Effector memory CD4-positive, alpha-beta T cell (primary cell): ENCODE results near the gene APOL1.
"Not testable (repeated sequence)": the region's sequence is repeated elsewhere in the genome, so short reads cannot be mapped to it uniquely, and the experiment has no call there.

Source experiments
- DNase-seq, 3 donors: peaks; one replicate each; pipeline ENCODE4 v3.0.0-alpha.2; 2020
- H3K27ac ChIP-seq: 2 replicates; pipeline ENCODE4 v1.7.0; 2013; ENCODE audit warnings: mild to moderate bottlenecking, low read length, moderate library complexity; ENCODE audit not compliant: insufficient read depth, poor library complexity, severe bottlenecking
- H3K27me3 ChIP-seq: replicated peaks from 2 replicates; pipeline ENCODE4 v1.7.0; 2013; ENCODE audit warnings: mild to moderate bottlenecking, low read length; ENCODE audit not compliant: insufficient read depth, control insufficient read depth, poor library complexity, severe bottlenecking
- H3K36me3 ChIP-seq: 2 replicates; pipeline ENCODE4 v1.7.0; 2013; ENCODE audit warnings: mild to moderate bottlenecking, low read length, moderate library complexity; ENCODE audit not compliant: control insufficient read depth, insufficient read depth
- H3K4me1 ChIP-seq: 2 replicates; pipeline ENCODE4 v1.7.0; 2013; ENCODE audit warnings: low read length, mild to moderate bottlenecking; ENCODE audit not compliant: control insufficient read depth, insufficient read depth, poor library complexity, severe bottlenecking
- H3K4me3 ChIP-seq: 2 replicates; pipeline ENCODE4 v1.7.0; 2013; ENCODE audit warnings: low read length, low read depth, mild to moderate bottlenecking; ENCODE audit not compliant: insufficient read depth, poor library complexity, severe bottlenecking
- H3K9me3 ChIP-seq: 2 replicates; pipeline ENCODE4 v1.7.0; 2013; ENCODE audit warnings: mild to moderate bottlenecking, low read length, moderate library complexity; ENCODE audit not compliant: control insufficient read depth
- total RNA-seq, 3 donors: gene quantifications; one replicate each; lab custom pipeline; 2026; lab: John Stamatoyannopoulos, UW

APOL1 gene, protein sequence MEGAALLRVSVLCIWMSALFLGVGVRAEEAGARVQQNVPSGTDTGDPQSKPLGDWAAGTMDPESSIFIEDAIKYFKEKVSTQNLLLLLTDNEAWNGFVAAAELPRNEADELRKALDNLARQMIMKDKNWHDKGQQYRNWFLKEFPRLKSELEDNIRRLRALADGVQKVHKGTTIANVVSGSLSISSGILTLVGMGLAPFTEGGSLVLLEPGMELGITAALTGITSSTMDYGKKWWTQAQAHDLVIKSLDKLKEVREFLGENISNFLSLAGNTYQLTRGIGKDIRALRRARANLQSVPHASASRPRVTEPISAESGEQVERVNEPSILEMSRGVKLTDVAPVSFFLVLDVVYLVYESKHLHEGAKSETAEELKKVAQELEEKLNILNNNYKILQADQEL
- 9.2 to 19.7 (median 17.1) reads per million in 3 donors for total RNA-seq

DNA sequence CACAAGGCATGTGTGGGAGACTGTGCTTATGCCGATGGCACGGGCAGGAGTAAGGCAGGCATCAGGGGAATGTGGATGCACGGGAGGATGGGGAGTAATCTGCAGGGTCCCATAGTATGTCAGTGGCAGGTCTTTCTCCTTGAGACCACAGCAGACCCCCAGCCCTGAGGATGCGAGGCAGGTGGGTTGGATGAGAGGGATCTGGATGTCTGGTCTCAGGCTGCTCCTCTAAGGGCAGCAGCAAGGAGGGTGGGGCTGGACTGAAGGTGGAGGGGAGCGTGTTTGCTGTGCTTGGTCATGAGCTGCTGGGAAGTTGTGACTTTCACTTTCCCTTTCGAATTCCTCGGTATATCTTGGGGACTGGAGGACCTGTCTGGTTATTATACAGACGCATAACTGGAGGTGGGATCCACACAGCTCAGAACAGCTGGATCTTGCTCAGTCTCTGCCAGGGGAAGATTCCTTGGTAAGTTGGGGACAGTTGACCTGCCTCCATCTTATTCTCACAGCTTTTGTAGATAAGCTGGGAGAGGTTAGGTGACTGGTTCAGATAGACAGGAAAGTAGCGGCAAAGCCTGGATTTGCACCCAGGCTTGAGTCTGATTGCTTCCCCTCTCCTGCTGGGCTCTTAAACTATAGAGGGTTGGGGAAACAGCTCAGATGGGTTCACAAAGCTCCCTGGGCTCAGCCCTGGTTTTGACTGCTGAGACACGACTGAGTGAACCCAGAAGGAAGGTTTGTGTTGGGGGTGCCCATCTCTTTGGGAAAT lies at the start of gene APOL1:
TSS of gene APOL1 (plus strand) at position 380 of the 769 bp plus-strand sequence. CDS start 1,823 bp downstream, outside the sequence.
- H3K4me1 ChIP-seq: peaks cover 17% of the 10 kb centered on the region
- H3K27ac ChIP-seq: peak within 1 kb of the TSS; percentile 70
- peak in 2 of 3 donors; percentile 19 to 34 for DNase-seq
- no peaks in the 10 kb centered on the region for H3K36me3 ChIP-seq
- H3K4me3 ChIP-seq: peak within 1 kb of the TSS; percentile 70
- no peaks in the 10 kb centered on the region for H3K27me3 ChIP-seq
- no peaks in the 10 kb centered on the region for H3K9me3 ChIP-seq

DNA sequence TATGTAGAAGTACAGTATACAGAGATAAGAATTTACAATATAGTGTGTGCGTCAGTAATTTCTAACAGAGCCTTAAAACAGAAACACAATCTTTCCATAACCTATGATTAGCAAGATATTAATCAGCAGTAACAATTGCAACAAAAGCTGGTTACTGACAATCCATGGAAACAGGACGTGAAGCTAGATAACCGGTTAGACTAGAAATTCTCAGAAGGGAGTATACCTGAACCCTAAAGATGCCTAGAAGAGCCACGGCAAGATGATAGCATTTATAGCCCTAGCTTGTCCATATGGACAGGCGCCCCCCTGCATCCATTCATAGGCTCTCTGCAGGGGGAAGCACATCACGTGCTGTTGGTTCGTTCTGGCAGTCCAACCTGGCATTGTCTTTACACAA lies 49.5 kb upstream of the APOL1 start:
- not testable (repeated sequence) for DNase-seq, H3K36me3 ChIP-seq, H3K4me3 ChIP-seq, H3K4me1 ChIP-seq, H3K27ac ChIP-seq, H3K9me3 ChIP-seq, H3K27me3 ChIP-seq

DNA sequence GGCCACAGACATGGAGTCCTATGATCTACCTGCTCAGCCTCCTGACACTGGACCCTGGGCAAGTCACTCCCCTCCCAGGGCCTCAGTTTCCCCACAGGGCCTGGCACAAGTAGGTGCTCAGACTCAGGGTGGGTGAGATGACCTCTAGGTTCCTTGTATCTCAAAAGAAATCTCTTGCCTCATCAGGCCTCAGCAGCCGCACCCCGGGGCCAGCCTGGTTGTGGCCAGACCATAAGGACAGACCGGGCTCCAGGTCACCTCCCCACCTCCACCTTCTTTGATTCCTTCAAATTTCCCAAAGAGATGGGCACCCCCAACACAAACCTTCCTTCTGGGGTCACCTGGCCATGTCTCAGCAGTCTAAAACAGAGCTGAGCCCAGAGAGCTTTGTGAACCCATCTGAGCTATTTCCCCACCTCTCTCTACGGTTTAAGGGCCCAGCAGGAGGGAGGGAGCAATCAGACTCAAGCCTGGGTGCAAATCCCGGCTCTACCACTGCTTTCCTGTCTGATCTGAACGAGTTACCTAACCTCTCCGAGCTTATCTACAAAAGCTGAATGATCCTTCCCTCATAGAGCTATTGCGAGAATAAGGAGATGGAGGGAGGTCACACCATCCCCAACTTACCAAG lies 48.8 kb upstream of the APOL1 start:
- Histone ChIP-seq H3K27me3 (no peaks in the 10 kb centered on the region), H3K36me3 (no peaks in the 10 kb centered on the region), H3K27ac (no peak overlapping the region), H3K4me3 (no peak overlapping the region), H3K9me3 (no peaks in the 10 kb centered on the region), H3K4me1 (no peaks in the 10 kb centered on the region)
- DNase-seq: no peak

DNA sequence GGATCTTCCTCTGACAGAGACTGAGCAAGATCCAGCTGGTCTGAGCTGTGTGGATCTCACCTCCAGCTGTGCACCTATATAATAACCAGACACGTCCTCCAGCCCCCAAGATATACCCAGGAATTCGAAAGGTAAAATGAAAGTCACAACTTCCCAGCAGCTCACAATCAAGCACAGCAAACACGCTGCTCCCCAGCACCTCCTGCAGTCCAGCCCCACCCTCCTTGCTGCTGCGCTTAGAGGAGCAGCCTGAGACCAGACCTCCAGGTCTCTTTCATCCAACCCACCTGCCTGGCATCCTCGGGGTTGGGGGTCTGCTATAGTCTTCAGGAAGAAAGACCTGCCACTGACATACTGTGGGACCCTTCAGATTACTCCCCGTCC lies 48.3 kb upstream of the APOL1 start:
- Histone ChIP-seq H3K9me3 (no peaks in the 10 kb centered on the region), H3K4me3 (no peak overlapping the region), H3K36me3 (no peaks in the 10 kb centered on the region), H3K27ac (no peak overlapping the region), H3K4me1 (no peaks in the 10 kb centered on the region), H3K27me3 (no peaks in the 10 kb centered on the region)
- no peak for DNase-seq

DNA sequence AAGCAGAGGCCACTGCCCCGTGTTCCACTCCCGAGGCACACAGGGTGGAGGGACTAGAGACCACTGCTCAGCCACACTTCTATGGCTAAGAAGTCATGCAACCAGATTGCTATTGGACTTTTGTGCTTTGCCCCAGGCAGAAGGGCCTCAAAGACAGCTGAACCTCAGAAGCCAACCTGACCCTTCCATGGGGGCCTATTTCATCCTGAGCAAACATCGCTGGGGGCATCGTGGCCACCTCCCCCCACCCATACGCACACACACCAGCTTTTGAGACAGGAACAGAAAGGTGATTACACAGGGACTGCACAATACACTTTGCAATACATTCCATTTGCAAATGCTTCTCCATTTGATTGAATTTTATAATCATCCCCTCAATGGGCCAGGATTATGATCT lies 47.4 kb upstream of the APOL1 start:
- H3K36me3 ChIP-seq, H3K4me1 ChIP-seq, H3K4me3 ChIP-seq, H3K27ac ChIP-seq, H3K27me3 ChIP-seq, DNase-seq, H3K9me3 ChIP-seq: not testable (repeated sequence)

DNA sequence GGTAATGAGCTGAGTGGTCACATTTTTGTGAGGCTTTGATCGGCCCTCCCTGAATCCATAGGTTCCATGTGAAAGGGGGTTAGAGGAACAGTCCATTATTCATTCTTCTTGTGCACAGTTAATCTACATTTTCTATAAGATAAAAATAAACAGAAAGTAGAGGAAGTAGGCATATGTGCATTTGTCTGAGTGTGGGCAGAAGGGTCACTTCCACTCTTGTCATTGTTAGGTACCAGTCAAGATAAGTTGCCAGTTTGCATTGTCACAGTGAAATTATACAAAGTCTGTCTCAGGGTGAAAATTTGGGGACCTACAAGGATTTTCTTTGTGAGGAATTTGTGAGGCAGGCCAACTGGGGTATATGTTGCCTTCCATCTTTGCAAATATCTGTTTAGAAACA lies 46.7 kb upstream of the APOL1 start:
- no peaks in the 10 kb centered on the region for H3K36me3 ChIP-seq
- H3K27ac ChIP-seq: no peak overlapping the region
- no peaks in the 10 kb centered on the region for H3K27me3 ChIP-seq
- no peak overlapping the region for H3K4me3 ChIP-seq
- H3K4me1 ChIP-seq: no peaks in the 10 kb centered on the region
- no peak for DNase-seq
- H3K9me3 ChIP-seq: no peaks in the 10 kb centered on the region

DNA sequence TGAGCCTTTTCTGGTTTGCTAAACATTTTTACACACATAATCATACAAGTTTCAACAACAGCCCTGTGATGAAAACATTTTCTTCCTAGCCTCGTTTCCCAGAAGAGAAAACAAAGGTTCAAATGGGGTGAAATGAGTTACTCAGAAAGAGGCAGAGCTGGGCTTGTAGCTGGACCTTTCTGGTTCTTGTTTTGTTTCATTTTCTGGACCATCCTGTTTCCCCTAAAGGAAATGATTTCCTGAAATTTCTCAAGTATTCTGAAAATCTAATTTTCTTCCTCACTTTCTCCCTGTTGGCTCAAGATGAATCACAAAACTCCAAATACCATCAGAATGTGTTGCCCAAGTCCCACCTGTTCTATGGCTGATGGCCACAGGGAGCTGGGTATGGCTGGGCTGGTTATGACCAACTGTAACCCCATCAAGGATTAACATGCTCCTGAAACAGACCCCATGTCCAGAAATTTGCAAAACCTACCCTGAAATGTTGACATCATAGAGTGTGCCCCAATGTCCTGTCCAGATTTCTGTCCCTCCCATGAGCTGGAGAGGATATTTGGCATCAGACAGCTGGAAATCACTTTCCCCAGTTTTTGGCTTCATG lies 44.7 kb upstream of the APOL1 start:
- Histone ChIP-seq H3K9me3 (no peaks in the 10 kb centered on the region), H3K36me3 (no peaks in the 10 kb centered on the region)
- DNase-seq: no peak

DNA sequence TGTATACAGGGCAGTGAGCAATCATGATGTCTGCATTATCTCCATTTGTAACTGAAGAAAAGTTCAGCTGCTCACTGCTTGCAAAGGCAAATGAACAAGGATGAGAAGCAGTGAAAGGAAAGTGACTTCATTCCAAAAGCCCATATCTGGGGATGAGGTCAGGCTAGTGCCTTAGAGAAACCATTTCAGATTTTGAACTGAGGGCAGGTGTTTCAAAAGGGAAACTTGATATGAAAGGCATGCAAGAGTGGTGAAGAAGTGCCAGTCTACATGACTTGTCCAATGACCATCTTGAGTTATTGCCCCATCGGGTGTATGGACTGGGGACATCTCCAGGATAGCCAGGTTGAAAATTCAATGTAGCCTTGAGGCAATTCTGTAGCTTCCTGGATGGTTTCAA lies 44.0 kb upstream of the APOL1 start:
- DNase-seq: no peak

More for the DNA sequence above, 44.7 kb upstream of the APOL1 start:
- peaks cover 2% of the 10 kb centered on the region for H3K27me3 ChIP-seq
- H3K4me1 ChIP-seq: no peaks in the 10 kb centered on the region
- no peak overlapping the region for H3K4me3 ChIP-seq
- no peak overlapping the region for H3K27ac ChIP-seq

DNA sequence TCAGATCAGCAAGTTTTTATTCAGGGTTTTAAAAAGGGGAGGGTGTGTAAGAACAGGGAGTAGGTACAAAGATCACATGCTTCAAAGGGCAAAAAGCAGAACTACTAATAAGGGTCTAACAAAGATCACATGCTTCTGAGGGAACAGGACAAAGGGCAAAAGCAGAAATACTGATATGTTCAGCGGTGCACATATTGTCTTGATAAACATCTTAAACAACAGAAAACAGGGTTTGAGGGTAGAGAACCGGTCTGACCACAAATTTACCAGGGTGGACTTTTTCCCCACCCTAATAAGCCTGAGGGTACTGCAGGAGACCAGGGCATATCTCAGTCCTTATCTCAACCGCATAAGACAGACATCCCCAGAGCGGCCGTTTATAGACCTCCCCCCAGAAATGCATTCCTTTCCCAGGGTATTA lies 43.4 kb upstream of the APOL1 start:
- H3K4me3 ChIP-seq, H3K9me3 ChIP-seq, H3K4me1 ChIP-seq, DNase-seq, H3K36me3 ChIP-seq, H3K27me3 ChIP-seq, H3K27ac ChIP-seq: not testable (repeated sequence)

More for the DNA sequence above, 44.0 kb upstream of the APOL1 start:
- H3K4me1 ChIP-seq: no peaks in the 10 kb centered on the region
- peaks cover 2% of the 10 kb centered on the region for H3K27me3 ChIP-seq
- H3K4me3 ChIP-seq: no peak overlapping the region
- H3K27ac ChIP-seq: no peak overlapping the region
- no peaks in the 10 kb centered on the region for H3K36me3 ChIP-seq
- no peaks in the 10 kb centered on the region for H3K9me3 ChIP-seq
